ENCODE measurements around the gene G6PD.
A peak's percentile ranks its signal among the peaks of the same experiment; 100 is the strongest.
"Not testable (repeated sequence)": the region's sequence is repeated elsewhere in the genome, so short reads cannot be mapped to it uniquely, and the experiment has no call there.

The G6PD gene

DNA sequence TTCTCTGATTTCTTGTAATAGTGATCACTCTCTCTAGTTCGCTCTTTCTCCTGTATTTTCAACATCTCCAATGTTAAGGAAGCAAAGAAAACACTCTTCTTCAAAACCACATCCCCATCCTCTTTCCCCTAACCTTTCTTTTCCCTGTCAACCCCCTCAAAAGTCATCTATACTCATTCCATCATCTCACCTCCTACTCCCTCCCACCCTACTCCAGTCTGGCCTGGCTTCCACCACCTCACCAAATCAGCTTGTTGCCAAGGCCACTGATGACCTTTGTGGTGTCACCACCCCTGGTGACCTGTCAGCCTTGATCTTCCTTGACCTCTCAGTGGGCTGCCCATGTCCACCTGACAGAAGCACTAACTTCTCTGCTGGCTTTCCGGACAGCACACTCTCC lies 32.9 kb downstream of the G6PD start:
- no peak for DNase-seq

DNA sequence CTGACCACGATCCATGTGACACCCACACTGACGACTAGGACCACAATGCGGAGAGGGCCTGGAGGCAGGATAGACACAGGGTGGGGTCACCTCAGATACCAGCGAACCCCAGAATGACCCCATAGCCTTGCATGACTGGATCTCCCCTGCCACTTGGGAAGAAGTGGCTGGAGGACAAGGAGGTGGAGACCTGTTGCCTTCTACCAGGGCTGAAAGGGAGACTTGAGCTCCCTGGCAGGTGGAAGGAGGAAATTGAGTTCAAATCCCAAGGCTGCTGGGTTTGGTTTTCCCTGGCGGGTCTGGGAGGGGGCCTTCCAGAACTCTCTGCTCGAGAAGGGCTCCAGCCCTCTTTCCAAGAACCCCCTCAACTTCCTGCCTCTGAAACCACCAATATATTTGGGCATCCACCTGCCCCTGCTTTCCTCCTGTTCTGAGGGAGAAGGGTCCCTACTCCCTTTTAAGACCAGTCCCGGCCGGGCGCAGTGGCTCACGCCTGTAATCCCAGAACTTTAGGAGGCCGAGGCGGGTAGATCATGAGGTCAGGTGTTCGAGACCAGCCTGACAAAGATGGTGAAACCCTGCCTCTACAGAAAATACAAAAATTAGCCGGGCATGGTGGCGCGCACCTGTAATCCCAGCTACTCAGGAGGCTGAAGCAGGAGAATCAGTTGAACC lies 33.6 kb downstream of the G6PD start:
- no peak for DNase-seq

- no peak for DNase-seq
These were observed 34.9 kb downstream of the G6PD start for GRCh38 chrX:154511761-154512160.

- DNase-seq, result no peak
These were observed 37.2 kb downstream of the G6PD start for GRCh38 chrX:154509455-154509854.

DNA sequence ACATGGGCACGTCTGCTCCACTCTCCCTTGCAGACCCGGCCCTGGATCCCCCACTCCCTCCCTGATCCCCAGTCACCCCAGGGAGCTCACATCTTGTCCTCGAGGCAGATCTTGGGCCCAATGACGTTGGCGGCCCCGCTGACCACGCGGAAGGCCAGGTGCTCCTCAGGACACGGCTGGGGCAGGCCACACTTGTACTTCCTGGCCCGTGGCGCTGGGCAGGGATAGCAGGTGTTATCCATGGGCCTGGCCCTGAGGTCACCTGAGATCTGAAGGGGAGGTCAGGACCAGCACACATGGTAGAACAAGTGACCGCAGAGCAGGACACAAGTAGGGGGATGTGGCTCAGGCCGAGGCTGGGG lies 38.3 kb downstream of the G6PD start:
- no peak for DNase-seq

GRCh38 chrX:154507673-154508383 lies 38.8 kb downstream of the G6PD start:
- no peak for DNase-seq

DNA sequence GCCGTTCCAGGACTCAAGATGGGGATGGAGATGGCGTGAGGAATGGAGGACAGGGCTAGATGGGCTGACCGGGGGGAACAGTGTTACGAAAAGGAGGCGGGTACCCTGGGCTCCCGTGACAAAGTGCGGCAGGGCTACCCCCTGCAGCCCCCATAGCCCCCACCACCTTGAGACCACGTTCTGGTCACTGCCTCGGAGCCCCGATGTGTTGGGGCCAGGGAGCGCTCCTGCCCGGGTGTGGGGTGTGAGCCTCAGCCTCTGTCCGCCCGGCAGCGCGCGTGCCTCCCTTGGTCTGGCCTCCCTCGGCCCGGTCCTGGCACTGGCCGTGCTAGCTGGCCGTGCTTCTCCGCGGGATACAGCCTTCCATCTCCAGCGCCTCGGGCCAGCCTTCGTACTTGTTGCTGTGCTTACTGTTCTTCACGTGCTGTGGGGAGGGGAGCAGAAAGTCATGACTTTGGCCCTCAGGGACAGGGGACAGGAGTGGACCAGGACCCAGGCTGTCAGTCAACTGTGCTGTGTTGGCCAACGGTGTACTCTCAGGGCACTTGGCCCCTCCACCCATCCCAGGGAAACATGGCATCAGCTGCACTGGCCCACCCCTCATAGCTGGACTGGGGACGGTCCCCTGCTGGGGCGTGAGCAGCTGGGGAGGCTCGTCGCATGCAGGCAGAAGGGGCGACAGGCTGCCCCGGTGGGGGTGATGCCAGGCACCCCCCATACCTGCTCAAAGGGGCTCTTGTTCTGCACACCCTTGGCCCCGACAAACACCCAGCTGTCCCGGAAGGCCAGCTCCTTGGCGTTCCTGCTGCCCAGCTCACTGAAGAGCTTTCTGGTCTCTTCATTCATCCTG lies 39.9 kb downstream of the G6PD start:
- DNase-seq, result no peak

- no peak for DNase-seq
These were observed 40.9 kb downstream of the G6PD start for GRCh38 chrX:154505734-154506133.

DNA sequence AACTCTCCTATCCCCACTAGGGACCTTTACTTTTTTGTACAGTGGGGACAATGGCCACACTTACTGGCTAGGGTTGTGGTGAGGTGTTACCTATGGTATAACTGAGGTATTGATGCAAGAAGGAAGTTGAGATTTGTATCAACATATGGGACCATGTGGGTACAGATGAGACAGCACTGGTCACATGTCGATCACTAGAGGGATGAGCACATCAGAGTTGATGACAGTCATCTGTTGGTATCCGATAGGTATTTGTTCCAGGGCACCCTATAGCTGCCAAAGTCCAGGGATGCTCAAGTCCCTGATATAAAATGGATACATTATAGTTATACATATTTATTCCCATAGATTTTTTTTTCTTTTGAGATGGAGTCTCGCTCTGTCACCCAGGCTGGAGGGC lies 43.7 kb downstream of the G6PD start:
- no peak for DNase-seq

DNA sequence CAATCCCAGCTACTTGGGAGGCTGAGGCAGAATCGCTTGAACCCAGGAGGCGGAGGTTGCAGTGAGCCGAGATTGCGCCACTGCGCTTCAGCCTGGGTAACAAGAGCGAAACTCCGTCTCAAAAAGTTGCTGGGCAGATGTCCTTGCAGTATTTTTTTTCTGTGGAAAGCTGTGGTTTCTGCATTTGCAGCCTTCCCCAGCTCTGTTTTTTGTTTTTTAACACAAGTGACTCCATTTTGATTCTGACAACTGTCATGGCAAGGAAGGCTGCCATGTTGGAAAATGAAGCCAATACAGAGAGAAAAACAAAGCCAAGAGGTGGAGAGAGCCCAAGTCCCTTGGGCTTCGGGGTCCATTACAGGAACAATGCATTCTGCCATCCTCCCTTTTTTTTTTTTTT lies 44.5 kb downstream of the G6PD start:
- no peak for DNase-seq

GRCh38 chrX:154501423-154501822 lies 45.2 kb downstream of the G6PD start:
- DNase-seq, result not testable (repeated sequence)

GRCh38 chrX:154496591-154497137 lies 50.0 kb downstream of the G6PD start:
- DNase-seq, result not testable (repeated sequence)

GRCh38 chrX:154495472-154495922 lies 51.1 kb downstream of the G6PD start:
- DNase-seq, result no peak

DNA sequence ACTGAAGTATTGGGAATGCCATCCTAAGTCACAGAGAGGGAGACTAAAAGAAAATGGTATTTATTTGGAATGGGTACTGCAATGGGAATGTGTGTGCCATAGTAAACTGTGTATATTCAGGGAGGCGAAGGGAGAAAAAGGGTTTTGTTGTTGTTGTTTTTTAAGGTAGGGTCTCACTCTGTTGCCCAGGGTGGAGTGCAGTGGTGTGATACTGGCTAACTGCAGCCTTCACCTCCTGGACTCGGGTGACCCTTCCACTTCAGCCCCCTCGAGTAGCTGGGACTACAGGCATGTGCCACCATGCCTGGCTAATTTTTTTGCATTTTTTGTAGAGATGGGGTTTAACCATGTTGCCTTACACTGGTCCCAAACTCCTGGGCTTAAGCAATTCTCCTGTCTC lies 51.9 kb downstream of the G6PD start:
- no peak for DNase-seq

DNA sequence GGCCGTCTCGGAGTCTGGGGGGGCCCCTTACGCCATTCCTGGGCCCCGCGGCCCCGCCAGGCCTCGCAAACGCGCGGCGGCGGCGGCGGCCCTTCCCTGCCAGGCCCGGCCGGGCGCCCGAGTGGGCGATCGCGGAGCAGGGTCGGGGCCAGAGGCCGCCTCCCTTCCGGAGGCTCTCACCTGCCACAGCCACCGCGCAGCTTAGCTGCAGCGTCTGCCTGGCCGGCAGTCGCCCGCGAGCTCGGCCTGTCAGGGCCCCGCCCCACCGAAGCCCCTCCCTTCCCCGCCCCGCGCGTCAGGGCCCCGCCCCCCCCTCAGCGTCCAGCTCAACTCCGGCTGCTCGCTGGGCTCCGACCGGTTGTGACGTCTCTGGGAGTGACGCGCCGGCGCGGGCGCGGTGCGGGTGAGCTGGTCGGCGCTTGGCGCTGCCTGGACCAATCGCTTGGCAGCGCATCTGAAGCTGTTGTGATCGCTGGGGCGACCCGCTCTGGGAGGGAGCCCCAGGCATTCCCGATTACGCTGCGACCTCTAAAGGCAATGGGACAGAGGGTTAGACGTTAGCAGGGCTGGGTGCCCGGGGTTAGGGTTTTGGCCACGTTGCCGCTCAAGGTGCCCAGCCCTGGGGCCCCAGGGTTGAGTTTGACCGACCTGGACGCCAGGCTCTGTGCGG lies 56.1 kb downstream of the G6PD start, which contains the start of gene SLC10A3:
SLC10A3 (minus strand) TSS at position 216 of the 670 bp plus-strand sequence. CDS start 1,689 bp downstream, outside the sequence.
- DNase-seq, result peak; percentile 96

DNA sequence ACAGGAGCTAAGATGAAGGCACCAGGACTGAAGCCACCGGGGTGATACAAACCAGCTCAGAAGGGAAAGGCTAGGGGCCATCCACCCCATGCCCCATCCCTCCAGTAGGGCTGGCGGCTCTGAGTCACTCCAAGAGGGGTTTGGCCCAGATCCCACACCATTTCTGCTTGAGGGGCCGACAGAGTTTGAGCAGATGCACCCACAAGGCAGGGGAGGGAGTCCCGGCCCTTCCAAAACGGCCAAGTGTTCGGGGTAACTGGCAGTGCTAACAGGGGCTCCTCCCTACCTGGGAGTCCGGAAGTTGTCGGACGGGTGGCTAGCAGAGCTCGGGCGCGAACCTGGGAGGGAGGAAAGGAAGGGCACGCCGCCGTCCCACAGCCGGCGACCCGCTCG lies 56.6 kb downstream of the G6PD start:
- DNase-seq, result peak; percentile 14

DNA sequence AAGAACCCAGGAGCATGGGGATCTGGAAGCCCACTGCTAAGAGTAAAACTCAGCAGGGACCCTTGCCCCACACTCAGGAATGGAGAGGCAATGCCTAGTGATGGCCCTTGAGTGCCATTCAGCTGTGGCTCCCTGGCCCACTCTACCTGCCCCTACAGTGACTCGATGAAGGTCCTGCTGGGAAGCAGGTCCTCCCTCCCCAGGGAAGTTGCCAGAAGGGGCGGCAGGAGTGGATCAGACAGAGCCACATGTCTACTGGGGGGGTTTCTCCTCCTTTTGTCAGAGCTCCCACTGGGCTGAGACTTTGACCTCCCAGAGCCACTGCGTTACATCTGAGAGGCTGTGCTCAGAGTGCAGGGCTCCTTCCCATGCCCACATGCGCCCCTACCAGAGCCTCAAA lies 57.5 kb downstream of the G6PD start:
- DNase-seq, result no peak

DNA sequence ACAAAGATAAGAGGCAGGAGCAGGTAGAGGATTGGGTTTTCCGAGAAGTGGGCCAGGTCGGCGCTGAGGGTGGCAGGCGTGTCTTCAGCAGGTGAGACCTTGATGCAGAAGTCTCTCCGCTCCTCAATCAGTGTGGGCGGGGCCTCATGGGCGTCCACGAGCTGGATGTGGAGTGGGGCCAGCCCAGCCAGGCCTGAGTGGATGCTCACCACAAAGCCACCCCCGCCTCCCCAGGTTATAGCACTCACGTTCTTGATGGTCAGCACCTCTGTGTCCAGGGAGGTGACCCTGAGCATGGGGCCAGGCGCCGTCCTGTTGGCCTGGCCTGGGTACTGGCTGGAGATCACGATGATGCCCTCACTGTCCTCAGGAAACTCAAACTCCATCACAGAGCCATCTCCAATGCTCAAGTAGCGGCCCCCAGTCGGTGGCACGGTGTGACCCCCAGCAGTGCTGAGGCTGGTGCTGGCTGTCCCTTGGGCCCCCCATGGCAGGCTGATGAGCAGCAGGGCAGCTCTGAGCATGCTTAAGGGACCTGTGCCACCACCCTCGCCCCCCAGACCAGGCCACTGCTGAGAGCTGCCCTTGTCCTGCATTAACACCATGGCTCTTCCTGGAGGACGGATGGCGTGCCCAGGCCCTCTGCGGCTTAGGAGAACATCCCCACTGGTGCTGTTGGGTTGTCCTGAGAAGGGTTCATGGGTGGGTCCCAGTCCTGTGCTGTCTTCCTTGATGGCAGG lies 58.1 kb downstream of the G6PD start:
- no peak for DNase-seq

DNA sequence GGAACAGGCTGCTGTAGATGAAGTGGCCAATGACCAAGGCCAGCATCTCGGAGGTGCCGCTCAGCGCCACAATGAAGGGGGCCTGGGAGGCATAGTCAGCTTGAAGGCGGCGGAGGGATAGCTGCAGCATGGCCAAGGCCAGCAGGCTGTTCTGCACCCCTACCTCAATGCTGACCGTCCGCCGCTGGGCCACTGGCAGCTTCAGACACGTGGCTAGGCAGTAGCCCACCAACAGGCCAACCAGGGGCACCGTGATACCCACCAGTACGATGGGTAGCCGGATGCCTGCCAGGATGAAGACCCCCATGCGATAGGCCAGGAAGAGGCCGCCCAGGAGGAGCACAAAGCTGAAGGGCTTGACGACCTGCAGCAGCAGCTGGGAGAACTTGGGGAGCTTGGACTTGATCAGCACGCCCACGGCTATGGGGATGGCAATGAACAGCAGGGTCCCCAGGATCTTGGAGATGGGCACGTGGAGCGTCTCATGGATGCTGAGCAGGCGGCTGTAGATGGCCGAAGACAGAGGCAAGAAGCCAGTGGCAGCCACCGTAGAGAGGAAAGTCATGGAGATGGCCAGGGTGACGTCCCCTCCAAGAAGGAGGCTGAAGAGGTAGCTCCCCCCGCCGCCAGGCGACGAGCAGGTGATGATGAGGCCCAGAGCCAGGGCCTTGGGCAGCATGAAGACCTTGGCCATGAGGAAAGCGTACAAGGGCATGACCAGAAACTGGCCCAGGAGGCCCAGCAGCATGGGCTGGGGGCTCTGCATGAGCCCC lies 58.9 kb downstream of the G6PD start:
- DNase-seq, result no peak

DNA sequence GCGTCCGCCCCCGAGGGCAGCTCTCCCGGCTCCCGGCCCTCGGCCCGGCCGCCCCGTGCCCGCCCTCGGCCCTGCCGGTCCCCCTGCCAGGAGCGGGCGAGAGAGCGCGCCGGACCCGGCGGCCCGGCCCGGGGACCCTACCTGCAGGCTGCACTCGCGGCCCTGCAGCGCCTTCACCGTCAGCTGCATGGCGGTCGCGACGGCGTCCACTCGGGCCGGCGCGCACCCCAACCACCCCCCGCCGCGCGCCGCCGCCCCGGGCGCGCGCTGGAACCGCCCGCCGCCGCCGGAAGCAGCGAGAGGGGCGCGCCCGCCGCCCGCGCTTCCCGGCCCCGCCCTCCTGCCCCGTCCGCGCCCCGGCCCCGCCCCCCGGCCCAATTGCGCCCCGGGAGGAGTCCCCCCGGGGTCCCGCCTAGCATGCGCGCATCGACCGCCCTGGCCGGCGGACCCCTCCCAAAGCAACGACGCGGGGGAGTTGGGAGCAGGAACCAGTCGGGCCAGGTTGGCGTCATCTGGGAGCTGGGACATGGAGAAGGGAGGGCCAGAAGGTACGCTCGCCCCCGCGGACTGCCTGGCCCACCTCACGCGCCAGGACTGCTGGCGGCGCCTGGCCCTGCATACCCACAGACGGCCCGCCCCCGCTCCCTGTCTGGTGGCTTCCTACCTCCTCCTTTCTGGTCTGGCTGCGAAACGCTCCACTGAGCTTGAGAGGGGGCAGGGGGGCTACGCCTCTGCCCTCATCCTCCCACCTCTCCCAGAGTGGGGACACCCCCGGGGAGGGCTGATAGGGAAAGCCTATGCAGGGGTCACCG lies 60.0 kb downstream of the G6PD start, which contains the start of gene UBL4A:
UBL4A (minus strand) TSS at position 220 of the 812 bp plus-strand sequence; CDS start at position 189, 31 bp downstream.
- DNase-seq, result peak; percentile 57

All from CD4-positive, alpha-beta T cell treated with Interferon gamma for 1 hour (primary cell).